ENCODE results near the gene DOCK9. TPM values are rescaled to one million over a fixed set of nuclear protein-coding genes. Genes with fewer than 3 reads are reported as not detected.

Gene DOCK9
- total RNA-seq, 1 experiment from 2014 or later: 30.5 TPM

DNA sequence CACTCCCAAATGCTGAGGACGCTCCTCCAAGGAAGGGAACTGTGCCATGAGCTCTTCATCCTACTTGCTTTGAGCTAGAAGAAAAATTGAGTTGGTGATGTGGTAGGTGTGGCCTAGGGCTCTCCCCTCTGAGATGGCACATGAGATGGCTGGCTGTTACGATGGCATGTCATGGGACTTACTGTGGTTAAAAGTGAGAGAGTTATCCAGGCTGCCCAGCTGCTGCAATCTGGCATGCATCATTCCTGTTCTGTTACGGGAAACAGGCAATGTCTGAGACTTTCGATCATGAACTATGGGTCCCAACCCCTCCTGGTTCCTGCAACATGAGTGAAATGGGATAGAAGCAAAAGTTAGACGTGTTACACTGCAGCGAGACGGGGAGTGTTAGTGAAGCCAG, 132.1 kb downstream of the DOCK9 start:
- ATAC-seq: no peak
- H3K4me1 ChIP-seq (ENCODE audit: control insufficient read depth, insufficient read depth, low read length): no peaks in the 10 kb centered on the region
- no TSS peak for BruUV-seq (replicated peaks)
- no peak for DNase-seq (ENCODE audit: low read depth, low spot score)
- H3K27me3 ChIP-seq (ENCODE audit: control insufficient read depth, insufficient read depth, low read length): no peaks in the 10 kb centered on the region
- TF ChIP-seq, protein P1, sequence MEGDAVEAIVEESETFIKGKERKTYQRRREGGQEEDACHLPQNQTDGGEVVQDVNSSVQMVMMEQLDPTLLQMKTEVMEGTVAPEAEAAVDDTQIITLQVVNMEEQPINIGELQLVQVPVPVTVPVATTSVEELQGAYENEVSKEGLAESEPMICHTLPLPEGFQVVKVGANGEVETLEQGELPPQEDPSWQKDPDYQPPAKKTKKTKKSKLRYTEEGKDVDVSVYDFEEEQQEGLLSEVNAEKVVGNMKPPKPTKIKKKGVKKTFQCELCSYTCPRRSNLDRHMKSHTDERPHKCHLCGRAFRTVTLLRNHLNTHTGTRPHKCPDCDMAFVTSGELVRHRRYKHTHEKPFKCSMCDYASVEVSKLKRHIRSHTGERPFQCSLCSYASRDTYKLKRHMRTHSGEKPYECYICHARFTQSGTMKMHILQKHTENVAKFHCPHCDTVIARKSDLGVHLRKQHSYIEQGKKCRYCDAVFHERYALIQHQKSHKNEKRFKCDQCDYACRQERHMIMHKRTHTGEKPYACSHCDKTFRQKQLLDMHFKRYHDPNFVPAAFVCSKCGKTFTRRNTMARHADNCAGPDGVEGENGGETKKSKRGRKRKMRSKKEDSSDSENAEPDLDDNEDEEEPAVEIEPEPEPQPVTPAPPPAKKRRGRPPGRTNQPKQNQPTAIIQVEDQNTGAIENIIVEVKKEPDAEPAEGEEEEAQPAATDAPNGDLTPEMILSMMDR (IDR thresholded peaks at IDR 0.05): no peak
- TF ChIP-seq POLR2AphosphoS5 (IDR thresholded peaks at IDR 0.05; ENCODE audit: low read depth, low read length): no peak
- TF ChIP-seq, protein P2, sequence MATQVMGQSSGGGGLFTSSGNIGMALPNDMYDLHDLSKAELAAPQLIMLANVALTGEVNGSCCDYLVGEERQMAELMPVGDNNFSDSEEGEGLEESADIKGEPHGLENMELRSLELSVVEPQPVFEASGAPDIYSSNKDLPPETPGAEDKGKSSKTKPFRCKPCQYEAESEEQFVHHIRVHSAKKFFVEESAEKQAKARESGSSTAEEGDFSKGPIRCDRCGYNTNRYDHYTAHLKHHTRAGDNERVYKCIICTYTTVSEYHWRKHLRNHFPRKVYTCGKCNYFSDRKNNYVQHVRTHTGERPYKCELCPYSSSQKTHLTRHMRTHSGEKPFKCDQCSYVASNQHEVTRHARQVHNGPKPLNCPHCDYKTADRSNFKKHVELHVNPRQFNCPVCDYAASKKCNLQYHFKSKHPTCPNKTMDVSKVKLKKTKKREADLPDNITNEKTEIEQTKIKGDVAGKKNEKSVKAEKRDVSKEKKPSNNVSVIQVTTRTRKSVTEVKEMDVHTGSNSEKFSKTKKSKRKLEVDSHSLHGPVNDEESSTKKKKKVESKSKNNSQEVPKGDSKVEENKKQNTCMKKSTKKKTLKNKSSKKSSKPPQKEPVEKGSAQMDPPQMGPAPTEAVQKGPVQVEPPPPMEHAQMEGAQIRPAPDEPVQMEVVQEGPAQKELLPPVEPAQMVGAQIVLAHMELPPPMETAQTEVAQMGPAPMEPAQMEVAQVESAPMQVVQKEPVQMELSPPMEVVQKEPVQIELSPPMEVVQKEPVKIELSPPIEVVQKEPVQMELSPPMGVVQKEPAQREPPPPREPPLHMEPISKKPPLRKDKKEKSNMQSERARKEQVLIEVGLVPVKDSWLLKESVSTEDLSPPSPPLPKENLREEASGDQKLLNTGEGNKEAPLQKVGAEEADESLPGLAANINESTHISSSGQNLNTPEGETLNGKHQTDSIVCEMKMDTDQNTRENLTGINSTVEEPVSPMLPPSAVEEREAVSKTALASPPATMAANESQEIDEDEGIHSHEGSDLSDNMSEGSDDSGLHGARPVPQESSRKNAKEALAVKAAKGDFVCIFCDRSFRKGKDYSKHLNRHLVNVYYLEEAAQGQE (IDR thresholded peaks at IDR 0.05; ENCODE audit: insufficient read depth in 1 of 2, low read depth in 2 of 2, low read length in 1 of 2): no peak
- TF ChIP-seq TCF7L2 (IDR thresholded peaks at IDR 0.05; ENCODE audit: low read depth, low read length): no peak
- TF ChIP-seq SIN3A (IDR thresholded peaks at IDR 0.05; ENCODE audit: borderline replicate concordance, insufficient read depth, low read depth, low read length): no peak
- ChIA-PET POLR2A (no interaction called here), CTCF (no interaction called here)
- no peaks in the 10 kb centered on the region for H3K9me3 ChIP-seq (ENCODE audit: control insufficient read depth, insufficient read depth, low read depth, low read length)
- H3K4me3 ChIP-seq (ENCODE audit: low read depth in 2 of 2, low read length in 2 of 2): no peak overlapping the region
- in situ Hi-C loops (cut with HindIII; ENCODE audit: low pct_unique_long_range_greater_than_20kb, low sequenced_read_pairs): no loop called here
- H3K36me3 ChIP-seq (ENCODE audit: control insufficient read depth, insufficient read depth, low read length): no peaks in the 10 kb centered on the region
- no peak overlapping the region for H3K27ac ChIP-seq (ENCODE audit: low read length)
- intact Hi-C loops (cut with micrococcal nuclease; ENCODE audit: unreplicated experiment): loop anchor here (10.0 kb wide), 1 partner anchor 151 kb away; no protein-coding TSS in a partner anchor

DNA sequence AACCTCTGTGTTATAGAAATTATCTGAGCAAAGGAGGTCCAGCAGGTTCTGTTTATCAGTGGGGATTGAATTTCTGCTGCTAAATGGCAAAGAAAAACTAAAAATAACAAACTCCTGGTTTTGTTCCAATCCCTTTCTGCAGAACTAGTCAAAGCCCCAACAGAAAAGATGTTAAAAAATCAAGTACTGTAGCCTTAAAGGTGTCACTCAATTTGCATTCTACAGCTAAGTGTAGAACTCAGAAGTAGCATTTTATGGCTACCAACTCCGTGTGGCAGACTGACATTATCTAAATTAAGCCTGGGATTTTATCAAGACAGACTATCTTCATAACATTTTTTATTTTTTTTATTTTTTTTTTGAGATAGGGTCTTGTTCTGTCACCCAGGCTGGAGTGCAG, 133.8 kb downstream of the DOCK9 start:
- ChIA-PET POLR2A (no interaction called here), CTCF (no interaction called here)
- no peak overlapping the region for H3K4me3 ChIP-seq (ENCODE audit: low read depth in 2 of 2, low read length in 2 of 2)
- no peak for ATAC-seq
- in situ Hi-C loops (cut with HindIII; ENCODE audit: low pct_unique_long_range_greater_than_20kb, low sequenced_read_pairs) (no loop called here), intact Hi-C loops (cut with micrococcal nuclease; ENCODE audit: unreplicated experiment) (loop anchor here (10.0 kb wide), 1 partner anchor 149 kb away; no protein-coding TSS in a partner anchor)
- BruUV-seq (replicated peaks): no TSS peak
- no peaks in the 10 kb centered on the region for H3K4me1 ChIP-seq (ENCODE audit: control insufficient read depth, insufficient read depth, low read length)
- TF ChIP-seq POLR2AphosphoS5 (IDR thresholded peaks at IDR 0.05; ENCODE audit: low read depth, low read length) (no peak), SIN3A (IDR thresholded peaks at IDR 0.05; ENCODE audit: borderline replicate concordance, insufficient read depth, low read depth, low read length) (no peak), TCF7L2 (IDR thresholded peaks at IDR 0.05; ENCODE audit: low read depth, low read length) (no peak)
- TF ChIP-seq, protein P2 (IDR thresholded peaks at IDR 0.05; ENCODE audit: insufficient read depth in 1 of 2, low read depth in 2 of 2, low read length in 1 of 2): no peak
- TF ChIP-seq, protein P1 (IDR thresholded peaks at IDR 0.05): no peak
- DNase-seq (ENCODE audit: low read depth, low spot score): no peak
- no peaks in the 10 kb centered on the region for H3K36me3 ChIP-seq (ENCODE audit: control insufficient read depth, insufficient read depth, low read length)
- H3K9me3 ChIP-seq (ENCODE audit: control insufficient read depth, insufficient read depth, low read depth, low read length): no peaks in the 10 kb centered on the region
- H3K27me3 ChIP-seq (ENCODE audit: control insufficient read depth, insufficient read depth, low read length): no peaks in the 10 kb centered on the region
- H3K27ac ChIP-seq (ENCODE audit: low read length): no peak overlapping the region

All from Panc1 (cell line).